SK-N-SH (cell line): ENCODE results near the gene FRMD1. TPM values are rescaled to one million over a fixed set of nuclear protein-coding genes. Genes with fewer than 3 reads are reported as not detected.

ENCODE experiments used
- CTCF ChIA-PET: fragments of 300-600, 350-600 bp; formaldehyde crosslinking; extraction: SDS; loops from one replicate; lab custom pipeline; 2021; lab: Yijun Ruan, JAX
- POLR2A ChIA-PET: fragments of 350-600 bp; sonication (Branson Sonifier 250); formaldehyde crosslinking; extraction: SDS; loops from one replicate; lab custom pipeline; 2020; ENCODE audit warnings: antibody characterized with exemption, inconsistent platforms; lab: Yijun Ruan, JAX
- DNase-seq: peaks from one replicate; pipeline ENCODE4 v3.0.0; 2012
- H2AFZ ChIP-seq: fragments of 200-600 bp; sonication (generic); 2 replicates; pipeline ENCODE4 v1.8.1; 2016; ENCODE audit warnings: antibody characterized with exemption, mild to moderate bottlenecking, low read depth
- H3F3A ChIP-seq: fragments of 200-600 bp; sonication (generic); replicated peaks from 2 replicates; pipeline ENCODE3; 2016; ENCODE audit warnings: antibody characterized with exemption, mild to moderate bottlenecking; ENCODE audit not compliant: insufficient read depth
- H3K27ac ChIP-seq, 2 experiments: fragments of 200-500 bp in 1 of 2; fragments of 200-600 bp in 1 of 2; sonication (Bioruptor generic) in 1 of 2; sonication (generic), shearing (Covaris generic) in 1 of 2; 2 replicates each; pipeline versions ENCODE4 v1.5.1 to v1.6.1; 2014 to 2016; ENCODE audit warnings: low read depth in 2 of 2, inconsistent platforms in 1 of 2, low read length in 1 of 2, mild to moderate bottlenecking in 1 of 2, mixed read lengths in 1 of 2
- H3K27me3 ChIP-seq: fragments of 200-600 bp; sonication (generic), shearing (Covaris generic); 2 replicates; pipeline ENCODE4 v1.6.1; 2016; ENCODE audit warnings: mixed run types; ENCODE audit not compliant: insufficient read depth
- H3K36me3 ChIP-seq, 2 experiments: fragments of 200-500 bp in 1 of 2; fragments of 200-600 bp in 1 of 2; sonication (Bioruptor generic) in 1 of 2; sonication (generic) in 1 of 2; replicated peaks in 1 of 2; 2 replicates each; pipeline versions ENCODE3 to v1.5.1; 2014 to 2016; ENCODE audit warnings: low read length in 1 of 2, mild to moderate bottlenecking in 1 of 2; ENCODE audit not compliant: insufficient read depth in 2 of 2, control insufficient read depth in 1 of 2
- H3K4me1 ChIP-seq, 2 experiments: fragments of 200-500 bp in 1 of 2; fragments of 200-600 bp in 1 of 2; sonication (Bioruptor generic) in 1 of 2; sonication (generic), shearing (Covaris generic) in 1 of 2; 2 replicates each; pipeline versions ENCODE4 v1.5.1 to v1.6.1; 2014 to 2016; ENCODE audit warnings: low read depth in 1 of 2, low read length in 1 of 2, mixed run types in 1 of 2; ENCODE audit not compliant: insufficient read depth in 2 of 2, control insufficient read depth in 1 of 2
- H3K4me2 ChIP-seq: fragments of 200-600 bp; sonication (generic), shearing (Covaris generic); 2 replicates; pipeline ENCODE4 v1.6.1; 2017; ENCODE audit warnings: mixed run types
- H3K4me3 ChIP-seq, 2 experiments: fragments of 200-500 bp in 1 of 2; fragments of 200-600 bp in 1 of 2; sonication (Bioruptor generic) in 1 of 2; sonication (generic), shearing (Covaris generic) in 1 of 2; 2 replicates each; pipeline versions ENCODE4 v1.5.1 to v1.8.1; 2014 to 2016; ENCODE audit warnings: low read depth in 2 of 2, inconsistent platforms in 1 of 2, low read length in 1 of 2, mild to moderate bottlenecking in 1 of 2, mixed read lengths in 1 of 2, moderate library complexity in 1 of 2
- H3K79me2 ChIP-seq: fragments of 200-600 bp; sonication (generic); 2 replicates; pipeline ENCODE4 v1.8.1; 2017; ENCODE audit warnings: mild to moderate bottlenecking; ENCODE audit not compliant: insufficient read depth
- H3K9ac ChIP-seq: fragments of 200-600 bp; sonication (generic); 2 replicates; pipeline ENCODE4 v1.6.1; 2017; ENCODE audit warnings: mixed run types
- H3K9me2 ChIP-seq: fragments of 200-600 bp; sonication (generic); 2 replicates; pipeline ENCODE4 v1.6.1; 2017; ENCODE audit warnings: mixed run types
- H3K9me3 ChIP-seq: fragments of 200-600 bp; sonication (generic); 2 replicates; pipeline ENCODE4 v1.6.1; 2017; ENCODE audit warnings: mixed run types, mild to moderate bottlenecking, moderate library complexity
- H4K20me1 ChIP-seq: fragments of 200-600 bp; sonication (generic); 2 replicates; pipeline ENCODE4 v1.6.1; 2017; ENCODE audit warnings: mild to moderate bottlenecking, mixed run types; ENCODE audit not compliant: insufficient read depth
- CHD2 ChIP-seq: fragments of 150-350 bp; IDR thresholded peaks from 2 replicates; pipeline ENCODE4 v1.6.1; 2018; ENCODE audit warnings: low read length; ENCODE audit not compliant: partially characterized antibody
- ELF1 ChIP-seq: IDR thresholded peaks from 2 replicates; pipeline ENCODE4 v1.4.0; 2012
- EP300 ChIP-seq, 2 experiments: IDR thresholded peaks; 2 replicates each; pipeline versions ENCODE4 v1.4.0 to v1.6.1; 2012; ENCODE audit warnings: borderline replicate concordance in 1 of 2, low read depth in 1 of 2, low read length in 1 of 2
- EZH2phosphoT487 ChIP-seq: fragments of 200-600 bp; sonication (generic); IDR thresholded peaks from 2 replicates; pipeline ENCODE4 v1.6.1; 2017; ENCODE audit warnings: low read depth, mixed run types, mild to moderate bottlenecking, antibody characterized with exemption, moderate library complexity, borderline replicate concordance
- FOXJ3 ChIP-seq: sonication (generic); formaldehyde crosslinking; IDR thresholded peaks from 2 replicates; pipeline ENCODE4 v1.5.1; 2020; ENCODE audit warnings: mild to moderate bottlenecking, missing genetic modification reagents
- FOXM1 ChIP-seq: IDR thresholded peaks from 2 replicates; pipeline ENCODE4 v1.4.0; 2012; ENCODE audit warnings: low read depth, mild to moderate bottlenecking
- MEF2A ChIP-seq: IDR thresholded peaks from 2 replicates; pipeline ENCODE4 v1.4.0; 2012; ENCODE audit warnings: low read depth, borderline replicate concordance
- POLR2AphosphoS5 ChIP-seq: IDR thresholded peaks from 2 replicates; pipeline ENCODE4 v1.6.1; 2012; ENCODE audit warnings: low read depth, low read length
- RFX5 ChIP-seq: IDR thresholded peaks from 2 replicates; pipeline ENCODE4 v1.6.1; 2012; ENCODE audit warnings: mild to moderate bottlenecking, improper control_type of control experiment, low read length
- RXRA ChIP-seq: IDR thresholded peaks from 2 replicates; pipeline ENCODE4 v1.4.0; 2012; ENCODE audit warnings: low read depth, mild to moderate bottlenecking, borderline replicate concordance
- SMC3 ChIP-seq: IDR thresholded peaks from 2 replicates; pipeline ENCODE4 v1.6.1; 2012; ENCODE audit warnings: low read depth, low read length, improper control_type of control experiment
- YY1 ChIP-seq: IDR thresholded peaks from 2 replicates; pipeline ENCODE4 v1.4.0; 2012; ENCODE audit warnings: low read depth, mild to moderate bottlenecking
- WGBS: methylation state at CpG from one replicate; pipeline ENCODE4 v1.1.6; 2017; ENCODE audit warnings: low lambda C conversion rate; 5-methylcytosine and 5-hydroxymethylcytosine counted together
- polyA plus RNA-seq, 3 experiments: library from polyadenylated mRNA; depleted of rRNA; stranded (reverse); fragments of >200 nt; gene quantifications; 2 replicates each; pipeline ENCODE4 v1.2.3, GENCODE V29; 2012
- TF ChIP-seq, protein P1 (sequence below): fragments of 150-350 bp; IDR thresholded peaks from 2 replicates; pipeline ENCODE4 v1.6.1; 2017; ENCODE audit warnings: antibody characterized with exemption, low read length, low read depth, borderline replicate concordance
- TF ChIP-seq, protein P2 (sequence below): fragments of 150-350 bp; IDR thresholded peaks from 2 replicates; pipeline ENCODE4 v1.6.1; 2016; ENCODE audit warnings: mild to moderate bottlenecking, low read depth, low read length
- TF ChIP-seq, protein P3 (sequence below): fragments of 200-600 bp; sonication (generic); IDR thresholded peaks from 2 replicates; pipeline ENCODE4 v1.6.1; 2017; ENCODE audit warnings: antibody characterized with exemption, mild to moderate bottlenecking, moderate library complexity
- TF ChIP-seq, protein P4 (sequence below): IDR thresholded peaks from 2 replicates; pipeline ENCODE4 v1.6.1; 2012; ENCODE audit warnings: mild to moderate bottlenecking, low read depth, low read length, moderate library complexity
- TF ChIP-seq, protein P5 (sequence below): IDR thresholded peaks from 2 replicates; pipeline ENCODE4 v1.4.0; 2012; ENCODE audit warnings: low read depth, borderline replicate concordance

Gene FRMD1
- polyA plus RNA-seq, 1 of the 3 experiments (the other 2 are of a cell fraction) = not detected

DNA sequence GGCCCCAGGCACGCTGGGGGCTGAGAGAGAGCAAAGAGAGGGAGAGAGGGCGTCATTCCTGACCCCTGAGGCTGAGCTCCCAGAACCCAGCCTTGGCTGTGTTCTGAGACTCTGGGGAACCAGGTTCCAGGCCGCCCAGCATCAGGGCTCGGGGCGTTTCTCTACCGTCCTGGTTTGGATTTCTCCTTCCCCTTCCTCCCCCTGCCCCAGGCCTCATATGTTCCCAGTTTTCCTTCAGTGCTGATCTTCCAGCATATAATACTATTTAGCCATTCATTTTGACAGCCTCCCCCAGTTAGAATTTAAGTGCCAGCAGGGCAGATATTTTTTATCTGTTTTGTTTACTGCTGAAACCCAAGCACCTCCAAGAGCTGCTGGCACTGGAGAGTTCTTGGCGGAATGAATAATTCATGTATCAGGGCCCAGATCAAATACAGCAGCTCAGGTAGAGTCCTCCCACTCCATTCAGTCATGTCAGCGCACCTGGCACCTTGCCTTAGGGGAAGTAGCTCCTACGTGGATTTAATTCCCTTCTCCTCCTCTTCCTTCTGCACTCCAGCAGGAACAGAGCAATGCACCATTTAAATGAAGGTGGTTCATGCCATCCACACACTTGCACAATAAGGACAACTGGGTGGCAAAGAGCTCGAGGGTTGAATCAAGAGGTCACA is 23.4 kb upstream of the FRMD1 start:
- Histone ChIP-seq H3K4me2 (no peak overlapping the region), H3K79me2 (no peaks in the 10 kb centered on the region), H3F3A (no peaks in the 10 kb centered on the region), H3K9me3 (no peaks in the 10 kb centered on the region), H3K4me3 (no peak overlapping the region), H3K36me3 (no peaks in the 10 kb centered on the region), H3K9ac (no peak overlapping the region), H3K4me1 (peaks cover 0 to 22% of the 10 kb centered on the region in 2 experiments; a peak in 2 of 4 replicates), H3K27ac (no peak overlapping the region), H4K20me1 (no peaks in the 10 kb centered on the region), H3K9me2 (no peaks in the 10 kb centered on the region), H2AFZ (no peak overlapping the region), H3K27me3 (no peaks in the 10 kb centered on the region)
- WGBS = 51% methylated on average over 10 of the region's 10 CpGs
- TF ChIP-seq ELF1 (no peak), EP300 (IDR thresholded peaks at IDR 0.05; ENCODE audit: borderline replicate concordance in 1 of 2, low read depth in 1 of 2, low read length in 1 of 2) (no peak), MEF2A (no peak), RXRA (no peak)
- TF ChIP-seq, protein P1, sequence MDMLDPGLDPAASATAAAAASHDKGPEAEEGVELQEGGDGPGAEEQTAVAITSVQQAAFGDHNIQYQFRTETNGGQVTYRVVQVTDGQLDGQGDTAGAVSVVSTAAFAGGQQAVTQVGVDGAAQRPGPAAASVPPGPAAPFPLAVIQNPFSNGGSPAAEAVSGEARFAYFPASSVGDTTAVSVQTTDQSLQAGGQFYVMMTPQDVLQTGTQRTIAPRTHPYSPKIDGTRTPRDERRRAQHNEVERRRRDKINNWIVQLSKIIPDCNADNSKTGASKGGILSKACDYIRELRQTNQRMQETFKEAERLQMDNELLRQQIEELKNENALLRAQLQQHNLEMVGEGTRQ = no peak
- CTCF ChIA-PET = interaction anchor here (1.3 kb wide), 1 partner anchor 18 kb away, joined by 4 read pairs; no protein-coding TSS in a partner anchor
- no peak for DNase-seq
- POLR2A ChIA-PET = no interaction called here

DNA sequence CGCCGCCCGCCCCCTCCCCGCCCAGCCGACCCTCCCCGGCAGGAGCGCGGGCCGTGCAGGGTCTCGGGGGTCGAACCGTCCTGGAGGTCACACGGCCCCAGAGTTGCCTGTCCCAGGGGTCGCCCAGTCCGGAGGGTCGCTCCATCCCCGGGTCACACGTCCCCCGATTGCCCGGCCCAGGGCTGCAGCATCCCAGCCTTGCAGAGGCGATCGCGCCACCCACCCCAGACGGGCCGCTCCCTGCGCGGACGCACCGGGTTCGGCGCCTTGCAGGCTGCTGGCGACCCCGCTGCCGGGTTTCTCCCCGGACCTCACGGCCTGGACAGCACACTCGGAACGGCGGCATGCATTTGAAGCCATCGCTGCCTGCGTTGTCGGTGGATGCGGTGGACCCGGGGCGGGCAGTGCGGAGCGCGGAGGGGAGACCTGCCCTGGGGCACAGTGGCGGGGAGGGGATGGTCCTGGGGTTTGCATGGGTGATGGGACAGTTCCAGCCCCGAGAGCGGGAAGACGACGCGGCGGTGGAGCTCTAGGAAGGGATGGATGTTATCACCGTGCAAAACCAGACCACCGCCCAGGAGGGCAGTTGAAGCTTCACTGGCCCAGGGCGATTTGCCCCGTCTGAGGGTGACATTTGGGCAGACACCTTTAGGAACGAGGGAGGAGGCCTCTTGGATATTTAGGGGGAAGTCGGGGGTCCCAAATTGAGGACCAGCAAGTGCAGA is 22.7 kb upstream of the FRMD1 start:
- no peak overlapping the region for H3K4me2 ChIP-seq
- H3K9me3 ChIP-seq = no peaks in the 10 kb centered on the region
- H3K9ac ChIP-seq = no peak overlapping the region
- no peak overlapping the region for H3K27ac ChIP-seq
- ChIA-PET CTCF (no interaction called here), POLR2A (no interaction called here)
- no peaks in the 10 kb centered on the region for H3K27me3 ChIP-seq
- no peaks in the 10 kb centered on the region for H3K79me2 ChIP-seq
- H3K9me2 ChIP-seq = no peaks in the 10 kb centered on the region
- no peaks in the 10 kb centered on the region for H4K20me1 ChIP-seq
- H3F3A ChIP-seq = no peaks in the 10 kb centered on the region
- H3K4me1 ChIP-seq = peaks cover 0 to 26% of the 10 kb centered on the region in 2 experiments; a peak in 1 of 4 replicates
- no peak for DNase-seq
- H3K36me3 ChIP-seq = no peaks in the 10 kb centered on the region
- H2AFZ ChIP-seq = no peak overlapping the region
- WGBS = 73% methylated on average over 38 of the region's 61 CpGs
- no peak overlapping the region for H3K4me3 ChIP-seq
- no peak for TF ChIP-seq FOXM1
- TF ChIP-seq POLR2AphosphoS5 = no peak
- TF ChIP-seq, protein P2, sequence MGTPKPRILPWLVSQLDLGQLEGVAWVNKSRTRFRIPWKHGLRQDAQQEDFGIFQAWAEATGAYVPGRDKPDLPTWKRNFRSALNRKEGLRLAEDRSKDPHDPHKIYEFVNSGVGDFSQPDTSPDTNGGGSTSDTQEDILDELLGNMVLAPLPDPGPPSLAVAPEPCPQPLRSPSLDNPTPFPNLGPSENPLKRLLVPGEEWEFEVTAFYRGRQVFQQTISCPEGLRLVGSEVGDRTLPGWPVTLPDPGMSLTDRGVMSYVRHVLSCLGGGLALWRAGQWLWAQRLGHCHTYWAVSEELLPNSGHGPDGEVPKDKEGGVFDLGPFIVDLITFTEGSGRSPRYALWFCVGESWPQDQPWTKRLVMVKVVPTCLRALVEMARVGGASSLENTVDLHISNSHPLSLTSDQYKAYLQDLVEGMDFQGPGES = no peak
- TF ChIP-seq, protein P3, sequence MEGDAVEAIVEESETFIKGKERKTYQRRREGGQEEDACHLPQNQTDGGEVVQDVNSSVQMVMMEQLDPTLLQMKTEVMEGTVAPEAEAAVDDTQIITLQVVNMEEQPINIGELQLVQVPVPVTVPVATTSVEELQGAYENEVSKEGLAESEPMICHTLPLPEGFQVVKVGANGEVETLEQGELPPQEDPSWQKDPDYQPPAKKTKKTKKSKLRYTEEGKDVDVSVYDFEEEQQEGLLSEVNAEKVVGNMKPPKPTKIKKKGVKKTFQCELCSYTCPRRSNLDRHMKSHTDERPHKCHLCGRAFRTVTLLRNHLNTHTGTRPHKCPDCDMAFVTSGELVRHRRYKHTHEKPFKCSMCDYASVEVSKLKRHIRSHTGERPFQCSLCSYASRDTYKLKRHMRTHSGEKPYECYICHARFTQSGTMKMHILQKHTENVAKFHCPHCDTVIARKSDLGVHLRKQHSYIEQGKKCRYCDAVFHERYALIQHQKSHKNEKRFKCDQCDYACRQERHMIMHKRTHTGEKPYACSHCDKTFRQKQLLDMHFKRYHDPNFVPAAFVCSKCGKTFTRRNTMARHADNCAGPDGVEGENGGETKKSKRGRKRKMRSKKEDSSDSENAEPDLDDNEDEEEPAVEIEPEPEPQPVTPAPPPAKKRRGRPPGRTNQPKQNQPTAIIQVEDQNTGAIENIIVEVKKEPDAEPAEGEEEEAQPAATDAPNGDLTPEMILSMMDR = no peak
- TF ChIP-seq RFX5 = no peak
- TF ChIP-seq EZH2phosphoT487 = no peak
- no peak for TF ChIP-seq YY1
- TF ChIP-seq, protein P4, sequence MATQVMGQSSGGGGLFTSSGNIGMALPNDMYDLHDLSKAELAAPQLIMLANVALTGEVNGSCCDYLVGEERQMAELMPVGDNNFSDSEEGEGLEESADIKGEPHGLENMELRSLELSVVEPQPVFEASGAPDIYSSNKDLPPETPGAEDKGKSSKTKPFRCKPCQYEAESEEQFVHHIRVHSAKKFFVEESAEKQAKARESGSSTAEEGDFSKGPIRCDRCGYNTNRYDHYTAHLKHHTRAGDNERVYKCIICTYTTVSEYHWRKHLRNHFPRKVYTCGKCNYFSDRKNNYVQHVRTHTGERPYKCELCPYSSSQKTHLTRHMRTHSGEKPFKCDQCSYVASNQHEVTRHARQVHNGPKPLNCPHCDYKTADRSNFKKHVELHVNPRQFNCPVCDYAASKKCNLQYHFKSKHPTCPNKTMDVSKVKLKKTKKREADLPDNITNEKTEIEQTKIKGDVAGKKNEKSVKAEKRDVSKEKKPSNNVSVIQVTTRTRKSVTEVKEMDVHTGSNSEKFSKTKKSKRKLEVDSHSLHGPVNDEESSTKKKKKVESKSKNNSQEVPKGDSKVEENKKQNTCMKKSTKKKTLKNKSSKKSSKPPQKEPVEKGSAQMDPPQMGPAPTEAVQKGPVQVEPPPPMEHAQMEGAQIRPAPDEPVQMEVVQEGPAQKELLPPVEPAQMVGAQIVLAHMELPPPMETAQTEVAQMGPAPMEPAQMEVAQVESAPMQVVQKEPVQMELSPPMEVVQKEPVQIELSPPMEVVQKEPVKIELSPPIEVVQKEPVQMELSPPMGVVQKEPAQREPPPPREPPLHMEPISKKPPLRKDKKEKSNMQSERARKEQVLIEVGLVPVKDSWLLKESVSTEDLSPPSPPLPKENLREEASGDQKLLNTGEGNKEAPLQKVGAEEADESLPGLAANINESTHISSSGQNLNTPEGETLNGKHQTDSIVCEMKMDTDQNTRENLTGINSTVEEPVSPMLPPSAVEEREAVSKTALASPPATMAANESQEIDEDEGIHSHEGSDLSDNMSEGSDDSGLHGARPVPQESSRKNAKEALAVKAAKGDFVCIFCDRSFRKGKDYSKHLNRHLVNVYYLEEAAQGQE = no peak
- TF ChIP-seq, protein P5, sequence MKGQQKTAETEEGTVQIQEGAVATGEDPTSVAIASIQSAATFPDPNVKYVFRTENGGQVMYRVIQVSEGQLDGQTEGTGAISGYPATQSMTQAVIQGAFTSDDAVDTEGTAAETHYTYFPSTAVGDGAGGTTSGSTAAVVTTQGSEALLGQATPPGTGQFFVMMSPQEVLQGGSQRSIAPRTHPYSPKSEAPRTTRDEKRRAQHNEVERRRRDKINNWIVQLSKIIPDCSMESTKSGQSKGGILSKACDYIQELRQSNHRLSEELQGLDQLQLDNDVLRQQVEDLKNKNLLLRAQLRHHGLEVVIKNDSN = no peak
- TF ChIP-seq MEF2A = no peak
- no peak for TF ChIP-seq SMC3
- no peak for TF ChIP-seq CHD2
- TF ChIP-seq FOXJ3 (CRISPR knock-in tag) = no peak
